GM21529 (cell line): ENCODE measurements around the gene METTL26.

ENCODE experiments used
- ATAC-seq: cut with Tn5 transposase; IDR thresholded peaks from one replicate; pipeline ENCODE4 v1.9.1; 2021; ENCODE audit not compliant: unreplicated experiment

Gene METTL26

DNA sequence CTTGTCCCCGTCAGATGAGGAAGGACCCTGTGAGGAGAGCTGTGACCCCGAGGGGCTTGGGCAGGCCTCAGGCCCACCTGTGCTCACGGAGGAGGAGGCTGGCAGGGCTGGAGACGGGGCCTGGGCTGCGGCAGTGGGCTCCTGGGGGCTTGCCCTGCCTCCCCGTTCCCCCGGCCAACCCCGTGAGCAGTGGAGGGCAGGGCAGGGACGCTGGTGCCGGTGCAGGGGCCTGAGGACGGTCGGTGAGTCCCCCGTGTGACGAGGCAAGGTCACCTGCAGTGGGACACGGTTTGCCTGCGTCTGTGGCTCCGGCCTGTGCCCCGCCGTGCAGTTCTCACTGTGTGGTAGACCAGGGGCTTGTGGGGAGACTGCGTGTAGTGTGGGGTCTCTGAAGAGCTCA, 23.5 kb upstream of the METTL26 start:
- no peak for ATAC-seq

GRCh38 chr16:658679-659571, 22.8 kb upstream of the METTL26 start:
- ATAC-seq, result no peak

DNA sequence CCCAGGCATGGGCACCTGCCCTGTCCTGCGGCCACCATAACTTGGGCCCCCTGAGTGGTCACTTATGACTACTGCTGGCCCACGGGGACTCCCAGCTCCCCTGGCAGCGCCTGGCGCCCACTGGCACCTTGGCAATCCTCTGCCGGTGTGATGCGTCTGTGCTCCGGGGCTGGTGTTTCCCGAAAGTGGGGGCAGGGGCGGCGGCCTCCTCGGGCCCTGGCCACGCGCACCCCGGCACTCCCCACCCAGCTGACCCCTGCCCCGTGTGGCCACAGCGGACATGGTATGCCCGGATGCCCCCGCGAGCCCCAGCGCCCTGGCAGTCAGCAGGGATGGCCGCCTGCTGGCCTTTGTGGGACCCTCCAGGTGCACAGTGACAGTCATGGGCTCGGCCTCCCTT, 21.4 kb upstream of the METTL26 start:
- ATAC-seq, result no peak

DNA sequence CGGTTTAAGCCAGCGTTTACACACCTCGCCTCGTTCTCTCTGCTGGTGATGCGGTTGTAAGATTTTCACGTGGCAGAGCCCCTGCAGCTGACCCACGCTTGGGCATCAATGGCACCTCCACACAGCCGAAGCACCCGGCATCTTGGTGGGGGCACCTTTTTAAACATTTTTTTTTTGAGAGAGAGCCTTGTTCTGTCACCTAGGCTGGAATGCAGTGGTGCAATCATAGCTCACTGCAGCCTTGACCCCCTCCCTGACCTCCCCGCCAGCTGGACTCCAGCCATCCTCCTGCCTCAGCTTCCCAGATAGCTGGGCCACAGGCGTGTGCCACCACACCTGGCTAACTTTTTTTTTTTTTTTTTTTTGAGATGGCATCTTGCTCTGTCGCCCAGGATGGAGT, 17.9 kb upstream of the METTL26 start:
- no peak for ATAC-seq

DNA sequence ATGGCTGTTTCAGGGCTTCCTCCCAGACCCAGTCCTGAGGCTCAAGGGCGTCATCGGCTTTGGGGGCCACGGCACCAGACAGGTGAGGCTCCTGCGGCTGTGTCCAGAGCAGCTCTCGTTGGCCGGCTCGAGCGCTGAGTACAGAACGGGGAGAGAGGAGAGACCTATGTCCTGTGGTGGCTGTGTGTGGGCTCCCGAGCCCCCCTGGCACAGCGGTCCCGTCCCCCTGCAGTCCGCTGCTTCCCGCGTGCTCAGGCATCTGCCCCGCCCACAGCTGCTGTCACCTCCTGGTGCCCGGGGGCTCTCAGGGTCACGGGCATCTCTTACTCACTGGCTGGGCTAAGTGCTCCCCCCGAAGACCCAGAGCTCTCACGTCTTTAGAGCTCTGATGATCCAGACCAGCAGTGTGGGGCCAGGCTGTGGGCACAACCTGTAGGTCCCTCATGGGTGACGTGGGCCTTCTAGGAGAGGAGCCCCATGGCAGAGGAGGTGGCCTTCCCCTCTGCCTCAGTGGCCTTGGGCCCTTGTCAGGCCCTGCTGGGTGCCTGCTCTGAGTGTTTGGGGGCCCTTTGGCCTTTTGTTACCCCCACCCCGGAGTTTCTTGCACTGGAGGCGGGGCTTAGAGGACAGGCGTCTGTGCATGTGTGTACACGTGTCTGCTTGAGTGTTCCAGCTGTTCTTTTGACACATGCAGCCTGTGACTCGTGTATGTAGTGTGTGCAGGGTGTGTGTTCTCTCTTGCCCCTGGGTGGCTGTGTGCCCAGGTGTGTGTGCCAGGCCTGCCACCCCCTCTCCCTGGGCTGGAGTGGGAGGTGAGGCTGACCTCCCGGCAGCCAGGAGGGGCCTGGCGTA, 16.6 kb upstream of the METTL26 start:
- no peak for ATAC-seq

DNA sequence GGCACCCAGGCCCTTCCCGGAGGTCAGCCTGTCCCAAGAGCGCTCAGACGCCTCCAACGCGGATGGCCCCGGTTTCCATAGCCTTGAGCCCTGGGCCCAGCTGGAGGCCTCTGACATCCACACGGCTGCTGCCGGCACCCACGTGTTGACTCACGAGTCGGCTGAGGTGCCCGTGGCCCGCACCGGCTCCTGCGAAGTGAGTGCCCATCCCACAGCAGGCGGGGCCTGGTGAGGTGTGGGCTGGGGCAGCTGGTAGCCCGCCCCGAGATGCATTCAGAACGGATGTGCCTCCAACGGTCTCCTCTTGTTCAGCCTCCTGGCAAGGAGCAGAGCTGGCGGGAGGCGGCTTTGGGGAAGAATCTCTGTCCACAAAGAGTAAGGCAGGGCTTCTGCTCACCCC, 15.7 kb upstream of the METTL26 start:
- ATAC-seq, result no peak

DNA sequence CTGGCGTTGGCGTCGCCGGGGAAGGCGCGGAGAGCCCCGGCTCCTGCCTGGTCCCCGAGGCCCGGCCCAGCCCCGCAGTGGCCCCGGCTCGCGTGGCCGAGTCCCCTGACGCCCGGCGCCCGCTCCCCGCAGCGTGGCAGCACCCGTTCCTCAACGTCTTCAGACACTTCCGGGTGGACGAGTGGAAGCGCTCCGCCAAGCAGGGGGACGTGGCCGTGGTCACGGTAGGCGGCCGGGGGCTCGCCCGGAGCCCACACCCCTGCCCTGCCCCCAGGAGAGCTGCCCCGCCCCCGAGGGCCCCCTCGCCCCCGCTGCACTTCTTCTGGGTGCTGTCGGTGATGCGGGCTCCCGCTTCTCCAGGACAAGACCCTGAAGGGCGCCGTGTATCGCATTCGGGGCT, 13.5 kb upstream of the METTL26 start:
- ATAC-seq, result peak; percentile 7

DNA sequence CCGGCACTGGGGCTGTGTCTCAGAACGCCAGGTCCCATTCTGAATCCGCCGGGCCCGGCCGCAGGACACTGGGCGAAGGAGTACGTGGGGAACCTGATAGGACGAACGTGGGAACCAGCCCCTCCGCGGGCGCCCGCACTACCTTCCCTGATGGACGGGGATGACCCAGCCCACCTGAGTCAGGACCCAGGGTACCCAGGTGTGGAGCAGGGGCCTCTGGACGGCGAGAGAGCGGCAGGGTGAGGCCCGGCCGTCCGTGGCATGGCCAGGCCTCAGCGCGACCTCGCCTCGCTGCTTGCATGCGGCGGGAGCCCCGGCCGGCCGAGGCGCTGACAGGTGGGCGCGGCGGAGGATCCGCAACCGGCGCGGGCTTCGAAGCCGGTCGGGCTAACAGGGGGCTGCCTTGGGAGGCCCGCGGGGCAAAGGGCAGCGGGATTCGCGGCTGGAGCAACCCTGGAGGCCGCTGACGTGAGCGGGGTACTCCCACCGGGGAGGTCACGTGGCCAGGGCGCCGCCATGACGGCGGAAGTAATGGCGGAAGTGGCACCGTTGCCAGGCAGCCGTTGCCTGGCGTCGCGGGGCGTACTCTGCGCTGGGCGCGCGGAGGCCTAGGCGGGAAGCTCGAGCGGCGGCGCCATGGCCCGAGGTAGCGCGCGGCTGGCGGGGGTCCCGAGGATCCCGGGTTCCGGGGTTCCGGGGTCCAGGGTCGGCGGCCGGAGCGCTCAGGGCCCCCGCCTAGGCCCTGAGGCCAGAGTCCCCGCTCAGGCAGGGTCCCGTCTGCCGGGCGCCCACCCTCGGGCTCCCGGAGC, 12.9 kb upstream of the METTL26 start, which contains the start of gene WDR90:
Gene WDR90 (plus strand): TSS at position 585 of the 809 bp plus-strand sequence. CDS start 52 bp downstream, at position 637.
- peak; percentile 62 for ATAC-seq

- ATAC-seq, result peak; percentile 1
Measured at GRCh38 chr16:648071-648780, 12.1 kb upstream of the METTL26 start.

- ATAC-seq, result no peak
Measured at GRCh38 chr16:647173-647902, 11.2 kb upstream of the METTL26 start.

- ATAC-seq, result no peak
Measured at GRCh38 chr16:646679-647172, 10.6 kb upstream of the METTL26 start.

DNA sequence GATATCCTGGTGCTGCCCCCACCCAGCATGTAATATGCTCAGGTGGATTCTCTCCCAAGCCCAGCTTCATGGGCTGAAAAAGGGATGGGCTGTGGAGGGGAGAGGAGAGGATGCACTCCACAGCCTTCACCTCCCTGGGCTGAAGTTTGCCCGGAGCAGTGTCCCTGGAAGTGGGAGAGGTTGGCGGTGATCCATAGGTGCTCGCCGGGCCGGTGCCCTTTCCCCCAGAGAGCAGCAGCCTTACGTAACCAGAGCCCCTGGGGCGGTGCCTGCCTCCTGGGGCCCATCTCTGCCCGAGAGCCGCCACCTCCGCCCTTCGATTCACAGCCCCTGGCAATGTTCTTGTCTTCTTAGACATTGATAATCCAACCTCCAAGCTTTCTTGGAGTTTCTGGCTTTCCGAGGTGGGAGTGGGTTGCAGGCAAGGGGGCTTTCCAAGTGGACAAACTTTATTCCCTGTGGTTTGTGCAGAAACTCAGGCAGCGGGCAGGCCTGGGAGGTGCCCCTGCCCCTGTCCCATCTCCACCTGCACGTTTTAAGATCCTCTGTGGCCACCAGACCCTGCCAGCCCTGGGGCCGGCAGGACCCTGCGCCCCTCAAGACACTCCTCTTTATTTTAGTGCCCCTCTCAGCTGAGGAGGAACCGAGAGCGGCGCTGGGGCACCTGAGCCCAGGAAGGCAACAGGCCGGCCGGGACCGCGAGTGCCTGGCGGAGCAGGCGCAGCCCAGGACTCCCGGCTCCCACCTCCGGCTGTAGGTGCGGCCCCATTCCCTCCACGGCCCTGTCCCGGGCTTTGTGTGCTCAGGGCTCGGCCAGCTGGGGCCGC, 10.0 kb upstream of the METTL26 start:
- ATAC-seq, result no peak

- ATAC-seq, result no peak
Measured at GRCh38 chr16:644556-644955, 8.5 kb upstream of the METTL26 start.

- no peak for ATAC-seq
Measured at GRCh38 chr16:643050-643368, 6.9 kb upstream of the METTL26 start.

DNA sequence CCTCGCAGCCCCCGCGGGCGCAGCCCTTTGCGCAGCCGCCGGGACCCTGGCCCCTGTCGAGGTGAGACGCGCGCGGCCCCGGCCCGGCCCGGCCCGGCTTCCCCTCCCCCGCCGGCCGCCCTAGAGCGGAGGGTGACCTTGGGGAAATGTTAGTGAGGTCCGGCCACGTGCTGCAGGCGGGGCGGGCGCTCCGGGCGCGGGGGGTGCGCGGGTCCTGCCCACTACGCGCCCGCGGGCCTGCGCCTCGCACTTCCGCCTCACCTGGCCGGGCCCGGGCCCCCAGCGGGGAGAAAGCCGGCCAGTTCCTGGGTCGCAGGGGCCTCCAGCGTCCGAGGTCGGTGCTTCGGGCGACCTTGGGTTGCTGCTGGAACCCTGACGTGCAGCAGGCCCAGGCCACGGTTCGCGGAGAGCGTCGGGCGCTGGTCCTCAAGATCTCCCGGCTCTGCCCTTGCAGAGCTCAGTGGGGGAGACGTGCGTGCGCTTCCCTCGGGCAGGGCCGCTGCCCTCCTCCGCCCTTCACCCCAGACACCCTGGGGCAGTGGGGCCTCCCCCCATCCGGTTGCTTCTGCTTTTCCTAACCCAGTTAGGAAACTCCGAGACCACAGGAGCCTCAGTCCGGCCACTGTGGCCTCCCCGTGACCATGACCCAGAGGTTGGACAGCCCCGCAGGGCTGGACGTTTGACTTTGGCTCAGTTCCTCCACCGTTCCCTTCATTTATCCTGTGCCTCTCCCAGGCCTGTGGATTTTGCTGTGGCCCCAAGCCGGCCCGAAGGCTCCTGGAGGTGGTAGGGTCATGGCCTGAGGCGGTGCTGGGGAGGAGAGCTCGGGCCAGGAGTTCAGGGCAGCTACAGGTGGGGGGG, 6.3 kb upstream of the METTL26 start:
- peak; percentile 38 for ATAC-seq

DNA sequence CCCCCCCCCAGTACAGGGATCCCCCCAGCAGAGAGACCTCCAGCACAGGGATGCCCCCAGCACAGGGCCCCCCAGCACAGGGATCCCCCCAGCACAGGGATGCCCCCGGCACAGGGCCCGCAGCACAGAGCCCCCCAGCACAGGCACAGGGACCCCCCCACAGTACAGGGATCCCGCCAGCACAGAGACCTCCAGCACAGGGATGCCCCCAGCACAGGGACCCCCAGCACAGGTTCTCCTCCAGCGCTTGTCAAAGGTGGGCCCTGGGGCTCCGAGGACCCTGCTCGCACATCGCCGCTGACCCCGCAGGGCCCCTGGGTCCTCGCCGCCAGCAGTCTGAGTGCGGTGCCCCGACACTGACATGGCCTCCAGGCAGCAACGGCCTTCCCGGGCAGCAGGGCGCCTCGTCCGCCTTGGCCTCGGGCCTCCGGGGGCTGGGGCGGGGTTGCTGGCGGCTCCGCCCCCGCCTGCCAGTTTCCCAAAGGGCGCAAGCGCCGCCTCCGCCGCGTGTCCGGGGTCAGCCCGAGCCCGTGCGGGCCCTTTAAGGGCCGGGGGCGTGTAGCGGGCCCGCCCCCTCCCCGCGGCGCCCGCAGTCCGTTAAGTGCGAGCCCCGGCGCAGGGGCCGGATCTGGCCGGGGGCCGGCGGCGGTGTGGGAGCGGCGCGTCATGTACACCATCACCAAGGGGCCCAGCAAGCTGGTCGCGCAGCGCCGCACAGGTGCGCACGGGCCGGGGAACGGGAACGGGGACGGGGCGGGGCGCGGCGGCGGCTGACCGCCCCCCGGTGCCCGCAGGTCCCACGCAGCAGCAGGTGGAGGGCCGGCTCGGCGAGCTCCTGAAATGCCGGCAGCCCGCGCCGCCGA, 5.5 kb upstream of the METTL26 start, which contains the start of gene MCRIP2:
Gene MCRIP2 (plus strand): TSS at position 503 of the 863 bp plus-strand sequence. CDS start 164 bp downstream, at position 667.
- ATAC-seq, result peak; percentile 51

GRCh38 chr16:640614-641013, 4.5 kb upstream of the METTL26 start:
- ATAC-seq, result no peak
